GM23338 (cell line): Measurements from ENCODE around the gene BCL2A1. TPM values are rescaled to one million over a fixed set of nuclear protein-coding genes. Genes with fewer than 3 reads are reported as not detected.
A peak's percentile ranks its signal among the peaks of the same experiment; 100 is the strongest.

Experiments used
- ATAC-seq: fragments of 200-7000 bp; cut with Tn5 transposase; 3 replicates; pipeline ENCODE4 v1.9.1; 2020
- DNase-seq: peaks from one replicate; pipeline ENCODE4 v3.0.0-alpha.2; 2015; ENCODE audit warnings: low spot score
- H2AFZ ChIP-seq: fragments of 200-600 bp; sonication (generic); 2 replicates; pipeline ENCODE4 v1.8.0; 2016; ENCODE audit warnings: antibody characterized with exemption, mild to moderate bottlenecking, moderate library complexity
- H3F3A ChIP-seq: fragments of 200-600 bp; sonication (generic); replicated peaks from 2 replicates; pipeline ENCODE4 v1.8.0; 2017; ENCODE audit warnings: antibody characterized with exemption, mixed run types, low read depth
- H3K27ac ChIP-seq: fragments of 200-600 bp; sonication (generic); 2 replicates; pipeline ENCODE4 v1.6.1; 2016; ENCODE audit warnings: low read depth
- H3K27me3 ChIP-seq: fragments of 200-600 bp; sonication (generic); 2 replicates; pipeline ENCODE4 v1.8.0; 2016; ENCODE audit warnings: mild to moderate bottlenecking, mixed run types, moderate library complexity; ENCODE audit not compliant: insufficient read depth
- H3K36me3 ChIP-seq: fragments of 200-600 bp; sonication (generic); 2 replicates; pipeline ENCODE4 v1.8.0; 2016; ENCODE audit warnings: mild to moderate bottlenecking; ENCODE audit not compliant: insufficient read depth
- H3K4me1 ChIP-seq: fragments of 200-600 bp; sonication (generic); 2 replicates; pipeline ENCODE4 v1.8.0; 2016; ENCODE audit warnings: mild to moderate bottlenecking, moderate library complexity; ENCODE audit not compliant: insufficient read depth
- H3K4me2 ChIP-seq: fragments of 200-600 bp; sonication (generic); 2 replicates; pipeline ENCODE4 v1.7.1; 2017; ENCODE audit warnings: mixed run types
- H3K4me3 ChIP-seq: fragments of 200-600 bp; sonication (generic); 2 replicates; pipeline ENCODE4 v1.6.1; 2016; ENCODE audit warnings: mixed run types
- H3K79me2 ChIP-seq: fragments of 200-600 bp; sonication (generic); replicated peaks from 2 replicates; pipeline ENCODE4 v1.8.0; 2017; ENCODE audit warnings: mild to moderate bottlenecking; ENCODE audit not compliant: insufficient read depth
- H3K9me2 ChIP-seq: fragments of 200-600 bp; sonication (generic); 2 replicates; pipeline ENCODE4 v1.8.0; 2017; ENCODE audit not compliant: insufficient read depth
- H4K20me1 ChIP-seq: fragments of 200-600 bp; sonication (generic); replicated peaks from 2 replicates; pipeline ENCODE4 v1.8.0; 2017; ENCODE audit warnings: mild to moderate bottlenecking; ENCODE audit not compliant: insufficient read depth
- H3K27ac Mint-ChIP-seq: 2 replicates; pipeline ENCODE4 v1.8.0; 2020; ENCODE audit warnings: inconsistent platforms, mild to moderate bottlenecking, moderate library complexity, mixed read lengths
- H3K27me3 Mint-ChIP-seq: 3 replicates; pipeline ENCODE4 v1.8.0; 2022; ENCODE audit warnings: low read depth, mild to moderate bottlenecking, moderate library complexity, mixed read lengths, inconsistent platforms; ENCODE audit not compliant: insufficient read depth, poor library complexity
- H3K36me3 Mint-ChIP-seq: 3 replicates; pipeline ENCODE4 v1.8.0; 2021; ENCODE audit warnings: low read depth, mild to moderate bottlenecking, inconsistent platforms, moderate library complexity, mixed read lengths
- H3K4me1 Mint-ChIP-seq: 3 replicates; pipeline ENCODE4 v1.8.0; 2020; ENCODE audit warnings: mild to moderate bottlenecking, inconsistent platforms, mixed read lengths
- H3K4me3 Mint-ChIP-seq: 3 replicates; pipeline ENCODE4 v1.8.0; 2021; ENCODE audit warnings: moderate library complexity, mild to moderate bottlenecking, inconsistent platforms, mixed read lengths
- H3K9me3 Mint-ChIP-seq: 3 replicates; pipeline ENCODE4 v1.8.0; 2020; ENCODE audit warnings: moderate library complexity, mild to moderate bottlenecking, inconsistent platforms, mixed read lengths
- CREB1 ChIP-seq: fragments of 250-450 bp; sonication (Bioruptor Pico); IDR thresholded peaks from 2 replicates; pipeline ENCODE4 v1.5.0; 2020; ENCODE audit warnings: low read depth, mild to moderate bottlenecking, moderate library complexity
- EZH2 ChIP-seq: fragments of 200-600 bp; sonication (generic); IDR thresholded peaks from one replicate; pipeline ENCODE4 v1.8.0; 2017; ENCODE audit warnings: antibody characterized with exemption, mild to moderate bottlenecking, low read depth; ENCODE audit not compliant: unreplicated experiment
- EZH2phosphoT487 ChIP-seq: fragments of 200-600 bp; sonication (generic); IDR thresholded peaks from one replicate; pipeline ENCODE4 v1.8.1; 2018; ENCODE audit warnings: antibody characterized with exemption; ENCODE audit not compliant: unreplicated experiment
- JUNB ChIP-seq: IDR thresholded peaks from one replicate; pipeline ENCODE4 v1.6.1; 2016; ENCODE audit warnings: antibody characterized with exemption; ENCODE audit not compliant: unreplicated experiment
- NANOG ChIP-seq: IDR thresholded peaks from 2 replicates; pipeline ENCODE4 v1.6.1; 2016; ENCODE audit warnings: antibody characterized with exemption, borderline replicate concordance
- POLR2AphosphoS5 ChIP-seq: IDR thresholded peaks from 2 replicates; pipeline ENCODE4 v1.6.1; 2016; ENCODE audit warnings: antibody characterized with exemption, low read depth
- REST ChIP-seq: IDR thresholded peaks from one replicate; pipeline ENCODE4 v1.6.1; 2018; ENCODE audit warnings: antibody characterized with exemption; ENCODE audit not compliant: unreplicated experiment
- STAT1 ChIP-seq: IDR thresholded peaks from one replicate; pipeline ENCODE4 v1.6.1; 2016; ENCODE audit warnings: antibody characterized with exemption; ENCODE audit not compliant: unreplicated experiment
- ZNF114 ChIP-seq: fragments of 250-450 bp; sonication (Bioruptor Pico); IDR thresholded peaks from 2 replicates; pipeline ENCODE4 v1.5.0; 2020; ENCODE audit warnings: mild to moderate bottlenecking, moderate library complexity
- ZNF331 ChIP-seq: fragments of 250-450 bp; sonication (Bioruptor Pico); IDR thresholded peaks from 2 replicates; pipeline ENCODE4 v1.5.0; 2020; ENCODE audit warnings: low read depth, mild to moderate bottlenecking, moderate library complexity
- polyA plus RNA-seq: library from polyadenylated mRNA; unstranded; fragments of >200 nt; fragmentation: Nextera tagmentation; extraction: Ambion mirVana; gene quantifications from 2 replicates; pipeline ENCODE4 v1.2.1, GENCODE V29; 2016
- total RNA-seq: library from RNA; depleted of rRNA; stranded (reverse); fragments of >200 nt; shearing (Covaris generic); gene quantifications from 2 replicates; pipeline ENCODE4 v1.2.3, GENCODE V29; 2014
- TF ChIP-seq, protein P1 (sequence below), 2 experiments: fragments of 200-600 bp in 1 of 2; sonication (generic) in 1 of 2; conservative IDR thresholded peaks; 2 replicates each; pipeline versions ENCODE4 v1.5.1 to v1.6.1; 2016 to 2017; ENCODE audit warnings: antibody characterized with exemption in 2 of 2, low read depth in 2 of 2, mild to moderate bottlenecking in 2 of 2, moderate library complexity in 1 of 2
- TF ChIP-seq, protein P2 (sequence below): fragments of 250-450 bp; sonication (Bioruptor Pico); IDR thresholded peaks from 2 replicates; pipeline ENCODE4 v1.5.0; 2020; ENCODE audit warnings: mild to moderate bottlenecking, moderate library complexity
- TF ChIP-seq, protein P3 (sequence below): IDR thresholded peaks from 2 replicates; pipeline ENCODE4 v1.6.1; 2016; ENCODE audit warnings: antibody characterized with exemption

Gene BCL2A1
- total and polyA plus RNA-seq, 2 experiments from 2014 or later = not detected

DNA sequence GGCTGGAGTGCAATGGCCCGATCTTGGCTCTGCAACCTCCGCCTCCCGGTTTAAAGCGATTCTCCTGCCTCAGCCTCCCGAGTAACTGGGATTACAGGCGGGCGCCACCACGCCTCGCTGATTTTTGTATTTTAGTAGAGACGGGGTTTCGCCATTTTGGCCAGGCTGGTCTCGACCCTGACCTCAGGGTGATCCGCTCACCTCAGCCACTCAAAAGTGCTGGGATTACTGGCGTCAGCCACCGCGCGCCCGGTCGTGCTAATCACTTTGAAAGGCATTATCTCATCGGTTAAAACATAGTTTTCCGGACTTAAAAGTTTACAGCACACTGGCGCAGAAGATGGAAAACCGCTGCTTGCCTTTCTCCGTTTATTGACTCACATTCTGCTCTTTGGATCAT, 46.6 kb downstream of the BCL2A1 start:
- Histone ChIP-seq H3K27me3 (no peaks in the 10 kb centered on the region), H3K4me2 (peak overlapping the region; percentile 64), H2AFZ (peak overlapping the region; percentile 75), H3K4me1 (peaks cover 7% of the 10 kb centered on the region; the same call in 1 of the 2 replicates), H3K9me2 (no peaks in the 10 kb centered on the region; the same call in 1 of the 2 replicates), H4K20me1 (no peaks in the 10 kb centered on the region; the same call in 1 of the 2 replicates), H3K36me3 (peaks cover 16% of the 10 kb centered on the region), H3F3A (peaks cover 4% of the 10 kb centered on the region; the same call in 1 of the 2 replicates), H3K79me2 (peaks cover 34% of the 10 kb centered on the region), H3K4me3 (peak overlapping the region; percentile 98), H3K27ac (peak overlapping the region; percentile 95)
- peak overlapping the region; percentile 94 for H3K4me3 Mint-ChIP-seq
- no peak for ATAC-seq
- peaks cover 45% of the 10 kb centered on the region for H3K36me3 Mint-ChIP-seq
- peaks cover 44% of the 10 kb centered on the region for H3K9me3 Mint-ChIP-seq
- peaks cover 2% of the 10 kb centered on the region; the same call in 1 of the 3 replicates for H3K4me1 Mint-ChIP-seq
- DNase-seq = no peak
- peaks cover 24% of the 10 kb centered on the region for H3K27me3 Mint-ChIP-seq
- no peak for TF ChIP-seq REST
- TF ChIP-seq NANOG = no peak
- no peak for TF ChIP-seq ZNF331 (CRISPR knock-in tag)
- TF ChIP-seq ZNF114 (CRISPR knock-in tag) = no peak
- TF ChIP-seq CREB1 (CRISPR knock-in tag) = no peak
- no peak for TF ChIP-seq EZH2
- TF ChIP-seq POLR2AphosphoS5 = no peak
- TF ChIP-seq, protein P1, sequence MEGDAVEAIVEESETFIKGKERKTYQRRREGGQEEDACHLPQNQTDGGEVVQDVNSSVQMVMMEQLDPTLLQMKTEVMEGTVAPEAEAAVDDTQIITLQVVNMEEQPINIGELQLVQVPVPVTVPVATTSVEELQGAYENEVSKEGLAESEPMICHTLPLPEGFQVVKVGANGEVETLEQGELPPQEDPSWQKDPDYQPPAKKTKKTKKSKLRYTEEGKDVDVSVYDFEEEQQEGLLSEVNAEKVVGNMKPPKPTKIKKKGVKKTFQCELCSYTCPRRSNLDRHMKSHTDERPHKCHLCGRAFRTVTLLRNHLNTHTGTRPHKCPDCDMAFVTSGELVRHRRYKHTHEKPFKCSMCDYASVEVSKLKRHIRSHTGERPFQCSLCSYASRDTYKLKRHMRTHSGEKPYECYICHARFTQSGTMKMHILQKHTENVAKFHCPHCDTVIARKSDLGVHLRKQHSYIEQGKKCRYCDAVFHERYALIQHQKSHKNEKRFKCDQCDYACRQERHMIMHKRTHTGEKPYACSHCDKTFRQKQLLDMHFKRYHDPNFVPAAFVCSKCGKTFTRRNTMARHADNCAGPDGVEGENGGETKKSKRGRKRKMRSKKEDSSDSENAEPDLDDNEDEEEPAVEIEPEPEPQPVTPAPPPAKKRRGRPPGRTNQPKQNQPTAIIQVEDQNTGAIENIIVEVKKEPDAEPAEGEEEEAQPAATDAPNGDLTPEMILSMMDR (conservative IDR thresholded peaks at IDR 0.05; ENCODE audit: low read depth in 2 of 2) = no peak
- TF ChIP-seq JUNB = no peak
- TF ChIP-seq, protein P2, sequence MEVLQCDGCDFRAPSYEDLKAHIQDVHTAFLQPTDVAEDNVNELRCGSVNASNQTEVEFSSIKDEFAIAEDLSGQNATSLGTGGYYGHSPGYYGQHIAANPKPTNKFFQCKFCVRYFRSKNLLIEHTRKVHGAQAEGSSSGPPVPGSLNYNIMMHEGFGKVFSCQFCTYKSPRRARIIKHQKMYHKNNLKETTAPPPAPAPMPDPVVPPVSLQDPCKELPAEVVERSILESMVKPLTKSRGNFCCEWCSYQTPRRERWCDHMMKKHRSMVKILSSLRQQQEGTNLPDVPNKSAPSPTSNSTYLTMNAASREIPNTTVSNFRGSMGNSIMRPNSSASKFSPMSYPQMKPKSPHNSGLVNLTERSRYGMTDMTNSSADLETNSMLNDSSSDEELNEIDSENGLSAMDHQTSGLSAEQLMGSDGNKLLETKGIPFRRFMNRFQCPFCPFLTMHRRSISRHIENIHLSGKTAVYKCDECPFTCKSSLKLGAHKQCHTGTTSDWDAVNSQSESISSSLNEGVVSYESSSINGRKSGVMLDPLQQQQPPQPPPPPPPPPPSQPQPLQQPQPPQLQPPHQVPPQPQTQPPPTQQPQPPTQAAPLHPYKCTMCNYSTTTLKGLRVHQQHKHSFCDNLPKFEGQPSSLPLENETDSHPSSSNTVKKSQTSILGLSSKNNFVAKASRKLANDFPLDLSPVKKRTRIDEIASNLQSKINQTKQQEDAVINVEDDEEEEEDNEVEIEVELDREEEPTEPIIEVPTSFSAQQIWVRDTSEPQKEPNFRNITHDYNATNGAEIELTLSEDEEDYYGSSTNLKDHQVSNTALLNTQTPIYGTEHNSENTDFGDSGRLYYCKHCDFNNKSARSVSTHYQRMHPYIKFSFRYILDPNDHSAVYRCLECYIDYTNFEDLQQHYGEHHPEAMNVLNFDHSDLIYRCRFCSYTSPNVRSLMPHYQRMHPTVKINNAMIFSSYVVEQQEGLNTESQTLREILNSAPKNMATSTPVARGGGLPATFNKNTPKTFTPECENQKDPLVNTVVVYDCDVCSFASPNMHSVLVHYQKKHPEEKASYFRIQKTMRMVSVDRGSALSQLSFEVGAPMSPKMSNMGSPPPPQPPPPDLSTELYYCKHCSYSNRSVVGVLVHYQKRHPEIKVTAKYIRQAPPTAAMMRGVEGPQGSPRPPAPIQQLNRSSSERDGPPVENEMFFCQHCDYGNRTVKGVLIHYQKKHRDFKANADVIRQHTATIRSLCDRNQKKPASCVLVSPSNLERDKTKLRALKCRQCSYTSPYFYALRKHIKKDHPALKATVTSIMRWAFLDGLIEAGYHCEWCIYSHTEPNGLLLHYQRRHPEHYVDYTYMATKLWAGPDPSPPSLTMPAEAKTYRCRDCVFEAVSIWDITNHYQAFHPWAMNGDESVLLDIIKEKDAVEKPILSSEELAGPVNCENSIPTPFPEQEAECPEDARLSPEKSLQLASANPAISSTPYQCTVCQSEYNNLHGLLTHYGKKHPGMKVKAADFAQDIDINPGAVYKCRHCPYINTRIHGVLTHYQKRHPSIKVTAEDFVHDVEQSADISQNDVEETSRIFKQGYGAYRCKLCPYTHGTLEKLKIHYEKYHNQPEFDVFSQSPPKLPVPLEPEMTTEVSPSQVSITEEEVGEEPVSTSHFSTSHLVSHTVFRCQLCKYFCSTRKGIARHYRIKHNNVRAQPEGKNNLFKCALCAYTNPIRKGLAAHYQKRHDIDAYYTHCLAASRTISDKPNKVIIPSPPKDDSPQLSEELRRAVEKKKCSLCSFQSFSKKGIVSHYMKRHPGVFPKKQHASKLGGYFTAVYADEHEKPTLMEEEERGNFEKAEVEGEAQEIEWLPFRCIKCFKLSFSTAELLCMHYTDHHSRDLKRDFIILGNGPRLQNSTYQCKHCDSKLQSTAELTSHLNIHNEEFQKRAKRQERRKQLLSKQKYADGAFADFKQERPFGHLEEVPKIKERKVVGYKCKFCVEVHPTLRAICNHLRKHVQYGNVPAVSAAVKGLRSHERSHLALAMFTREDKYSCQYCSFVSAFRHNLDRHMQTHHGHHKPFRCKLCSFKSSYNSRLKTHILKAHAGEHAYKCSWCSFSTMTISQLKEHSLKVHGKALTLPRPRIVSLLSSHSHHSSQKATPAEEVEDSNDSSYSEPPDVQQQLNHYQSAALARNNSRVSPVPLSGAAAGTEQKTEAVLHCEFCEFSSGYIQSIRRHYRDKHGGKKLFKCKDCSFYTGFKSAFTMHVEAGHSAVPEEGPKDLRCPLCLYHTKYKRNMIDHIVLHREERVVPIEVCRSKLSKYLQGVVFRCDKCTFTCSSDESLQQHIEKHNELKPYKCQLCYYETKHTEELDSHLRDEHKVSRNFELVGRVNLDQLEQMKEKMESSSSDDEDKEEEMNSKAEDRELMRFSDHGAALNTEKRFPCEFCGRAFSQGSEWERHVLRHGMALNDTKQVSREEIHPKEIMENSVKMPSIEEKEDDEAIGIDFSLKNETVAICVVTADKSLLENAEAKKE (CRISPR knock-in tag) = no peak
- TF ChIP-seq, protein P3, sequence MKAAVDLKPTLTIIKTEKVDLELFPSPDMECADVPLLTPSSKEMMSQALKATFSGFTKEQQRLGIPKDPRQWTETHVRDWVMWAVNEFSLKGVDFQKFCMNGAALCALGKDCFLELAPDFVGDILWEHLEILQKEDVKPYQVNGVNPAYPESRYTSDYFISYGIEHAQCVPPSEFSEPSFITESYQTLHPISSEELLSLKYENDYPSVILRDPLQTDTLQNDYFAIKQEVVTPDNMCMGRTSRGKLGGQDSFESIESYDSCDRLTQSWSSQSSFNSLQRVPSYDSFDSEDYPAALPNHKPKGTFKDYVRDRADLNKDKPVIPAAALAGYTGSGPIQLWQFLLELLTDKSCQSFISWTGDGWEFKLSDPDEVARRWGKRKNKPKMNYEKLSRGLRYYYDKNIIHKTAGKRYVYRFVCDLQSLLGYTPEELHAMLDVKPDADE = no peak
- TF ChIP-seq STAT1 = no peak
- no peak for TF ChIP-seq EZH2phosphoT487
- no peak overlapping the region; the same call in 1 of the 2 replicates for H3K27ac Mint-ChIP-seq
